Thoracic aorta (tissue), 2 donors: ENCODE results near the gene HEPACAM2. TPM values are rescaled to one million over a fixed set of nuclear protein-coding genes. Genes with fewer than 3 reads are reported as not detected.

Experiments used
- ATAC-seq: fragments of 150-250 bp; one replicate; pipeline ENCODE4 v1.8.0; 2017; ENCODE audit warnings: low read depth; ENCODE audit not compliant: insufficient number of reproducible peaks, low FRiP score
- DNase-seq: peaks from one replicate; pipeline ENCODE4 v3.0.0-alpha.2; 2020; ENCODE audit warnings: low spot score
- H3K27ac ChIP-seq, 2 donors: fragments of 200-600 bp; sonication (generic); 1 replicate in 1 of 2; 2 replicates in 1 of 2; pipeline ENCODE4 v1.5.1; 2016; ENCODE audit warnings: mild to moderate bottlenecking in 2 of 2, moderate library complexity in 2 of 2
- H3K27me3 ChIP-seq: fragments of 200-600 bp; sonication (generic); replicated peaks from 2 replicates; pipeline ENCODE4 v1.6.0; 2016; ENCODE audit warnings: mild to moderate bottlenecking; ENCODE audit not compliant: insufficient read depth
- H3K36me3 ChIP-seq: fragments of 200-600 bp; sonication (generic); one replicate; pipeline ENCODE4 v1.5.1; 2016
- H3K4me1 ChIP-seq, 2 donors: fragments of 200-600 bp; sonication (generic); 1 replicate in 1 of 2; 2 replicates in 1 of 2; pipeline versions ENCODE4 v1.5.1 to v1.6.0; 2016; ENCODE audit warnings: low read depth in 2 of 2, mild to moderate bottlenecking in 1 of 2; ENCODE audit not compliant: control insufficient read depth in 1 of 2
- H3K4me3 ChIP-seq: fragments of 200-600 bp; sonication (generic); 2 replicates; pipeline ENCODE4 v1.5.1; 2016; ENCODE audit warnings: mild to moderate bottlenecking
- H3K9me3 ChIP-seq: fragments of 200-600 bp; sonication (generic); 2 replicates; pipeline ENCODE4 v1.5.1; 2016
- CTCF ChIP-seq: fragments of 200-600 bp; sonication (generic); IDR thresholded peaks from one replicate; pipeline ENCODE4 v1.5.1; 2019; ENCODE audit warnings: antibody characterized with exemption
- total RNA-seq, 2 donors: library from RNA; depleted of rRNA; stranded (reverse); fragments of >200 nt; gene quantifications; one replicate each; pipeline versions ENCODE4 v1.1.0 to v1.2.3, GENCODE V29; 2016

Gene HEPACAM2
- total RNA-seq, 2 donors from 2014 or later = not detected

GRCh38 chr7:93228302-93228701 lies 2.0 kb upstream of the HEPACAM2 start:
- no peak for ATAC-seq
- no peaks in the 10 kb centered on the region for H3K36me3 ChIP-seq
- no peak for DNase-seq
- peak; percentile 78 for TF ChIP-seq CTCF
- no peaks in the 10 kb centered on the region for H3K9me3 ChIP-seq
- H3K27ac ChIP-seq = no peak overlapping the region
- H3K4me3 ChIP-seq = no peak overlapping the region
- no peaks in the 10 kb centered on the region for H3K27me3 ChIP-seq
- peaks cover 5 to 8% of the 10 kb centered on the region in 2 donors for H3K4me1 ChIP-seq

- no peaks in the 10 kb centered on the region for H3K36me3 ChIP-seq
- ATAC-seq (no peak), DNase-seq (no peak)
- no peaks in the 10 kb centered on the region for H3K9me3 ChIP-seq
- no peaks in the 10 kb centered on the region for H3K4me1 ChIP-seq
- no peak overlapping the region for H3K4me3 ChIP-seq
- no peaks in the 10 kb centered on the region for H3K27me3 ChIP-seq
- TF ChIP-seq CTCF = no peak
- no peak overlapping the region for H3K27ac ChIP-seq
Observed at GRCh38 chr7:93219868-93220267, 6.4 kb downstream of the HEPACAM2 start.

- Histone ChIP-seq H3K4me3 (no peak overlapping the region), H3K27ac (no peak overlapping the region), H3K27me3 (no peaks in the 10 kb centered on the region), H3K4me1 (no peaks in the 10 kb centered on the region), H3K9me3 (no peaks in the 10 kb centered on the region), H3K36me3 (no peaks in the 10 kb centered on the region)
- no peak for TF ChIP-seq CTCF
- ATAC-seq (no peak), DNase-seq (no peak)
Observed at GRCh38 chr7:93218997-93219827, 7.1 kb downstream of the HEPACAM2 start.

GRCh38 chr7:93212881-93213280 lies 13.4 kb downstream of the HEPACAM2 start:
- Histone ChIP-seq H3K36me3 (no peaks in the 10 kb centered on the region), H3K4me1 (no peaks in the 10 kb centered on the region), H3K4me3 (no peak overlapping the region), H3K27ac (no peak overlapping the region), H3K27me3 (no peaks in the 10 kb centered on the region), H3K9me3 (no peaks in the 10 kb centered on the region)
- no peak for TF ChIP-seq CTCF
- DNase-seq = no peak
- no peak for ATAC-seq

GRCh38 chr7:93211228-93211818 lies 14.9 kb downstream of the HEPACAM2 start:
- H3K4me1 ChIP-seq = no peaks in the 10 kb centered on the region
- no peak overlapping the region for H3K4me3 ChIP-seq
- H3K27ac ChIP-seq = no peak overlapping the region
- ATAC-seq = no peak
- no peak for DNase-seq
- no peak for TF ChIP-seq CTCF
- H3K36me3 ChIP-seq = no peaks in the 10 kb centered on the region
- H3K27me3 ChIP-seq = no peaks in the 10 kb centered on the region
- H3K9me3 ChIP-seq = no peaks in the 10 kb centered on the region
